IMR-90 (cell line): Measurements from ENCODE around the gene SDR39U1. TPM values are rescaled to one million over a fixed set of nuclear protein-coding genes. Genes with fewer than 3 reads are reported as not detected.

Experiments used
- ATAC-seq: fragments of 200-7000 bp; cut with Tn5 transposase; 2 replicates; pipeline ENCODE4 v1.9.1; 2020; ENCODE audit warnings: low read depth, mild to moderate bottlenecking, moderate library complexity
- BruUV-seq: library from RNA; stranded (reverse); fragments of 400-500 nt; replicated peaks from 2 replicates; lab custom pipeline; 2021; lab: Mats Ljungman, UMichigan
- CTCF ChIA-PET: fragments of 300-600 bp; formaldehyde crosslinking; extraction: SDS; loops from one replicate; lab custom pipeline; 2021; ENCODE audit warnings: antibody characterized with exemption; lab: Yijun Ruan, JAX
- POLR2A ChIA-PET: fragments of 300-600 bp; sonication (Branson Sonifier 250); formaldehyde crosslinking; loops from one replicate; lab custom pipeline; 2022; ENCODE audit warnings: antibody characterized with exemption; ENCODE audit not compliant: unreplicated experiment; lab: Charles Lee
- DNase-seq: peaks from one replicate; pipeline ENCODE4 v3.0.0; 2013
- H2AFZ ChIP-seq: replicated peaks from 2 replicates; pipeline ENCODE3; 2013; ENCODE audit warnings: low read length, mild to moderate bottlenecking; ENCODE audit not compliant: poor library complexity
- H2AK5ac ChIP-seq: 2 replicates; pipeline ENCODE4 v1.6.1; 2013; ENCODE audit warnings: low read depth, low read length, inconsistent platforms
- H2AK9ac ChIP-seq: replicated peaks from 2 replicates; pipeline ENCODE3; 2013; ENCODE audit warnings: mild to moderate bottlenecking, low read depth, low read length, moderate library complexity; ENCODE audit not compliant: poor library complexity
- H2BK120ac ChIP-seq: 2 replicates; pipeline ENCODE4 v1.6.1; 2013; ENCODE audit warnings: low read depth, low read length, inconsistent platforms
- H2BK15ac ChIP-seq: 3 replicates; pipeline ENCODE4 v1.6.1; 2013; ENCODE audit warnings: low read depth, low read length, inconsistent platforms
- H2BK20ac ChIP-seq: 2 replicates; pipeline ENCODE4 v1.6.1; 2013; ENCODE audit warnings: low read depth, mild to moderate bottlenecking, inconsistent platforms, low read length, moderate library complexity
- H2BK5ac ChIP-seq: 2 replicates; pipeline ENCODE4 v1.6.1; 2013; ENCODE audit warnings: mild to moderate bottlenecking, low read depth, low read length, inconsistent platforms; ENCODE audit not compliant: poor library complexity, severe bottlenecking
- H3K14ac ChIP-seq: replicated peaks from 2 replicates; pipeline ENCODE4 v1.6.1; 2013; ENCODE audit warnings: low read depth, low read length, inconsistent platforms
- H3K18ac ChIP-seq: 2 replicates; pipeline ENCODE4 v1.6.1; 2013; ENCODE audit warnings: low read depth, low read length, control low read depth
- H3K23ac ChIP-seq: 2 replicates; pipeline ENCODE4 v1.6.1; 2013; ENCODE audit warnings: low read depth, low read length, inconsistent platforms
- H3K27ac ChIP-seq: 2 replicates; pipeline ENCODE4 v1.5.1; 2013; ENCODE audit warnings: mild to moderate bottlenecking, control low read depth, low read length; ENCODE audit not compliant: insufficient read depth
- H3K27me3 ChIP-seq: 2 replicates; pipeline ENCODE4 v1.6.1; 2013; ENCODE audit warnings: low read length; ENCODE audit not compliant: control insufficient read depth, insufficient read depth
- H3K36me3 ChIP-seq: 2 replicates; pipeline ENCODE4 v1.6.1; 2013; ENCODE audit warnings: low read length, mixed read lengths; ENCODE audit not compliant: control insufficient read depth, insufficient read depth
- H3K4ac ChIP-seq: 2 replicates; pipeline ENCODE4 v1.6.1; 2013; ENCODE audit warnings: low read depth, low read length, inconsistent platforms
- H3K4me1 ChIP-seq: 2 replicates; pipeline ENCODE4 v1.6.1; 2013; ENCODE audit warnings: low read length, mixed read lengths; ENCODE audit not compliant: control insufficient read depth, insufficient read depth
- H3K4me2 ChIP-seq: 2 replicates; pipeline ENCODE4 v1.6.1; 2013; ENCODE audit warnings: low read depth, mild to moderate bottlenecking, control low read depth, low read length, moderate library complexity
- H3K4me3 ChIP-seq: 2 replicates; pipeline ENCODE4 v1.5.1; 2013; ENCODE audit warnings: low read depth, mild to moderate bottlenecking, control low read depth, low read length, moderate library complexity; ENCODE audit not compliant: insufficient read depth
- H3K56ac ChIP-seq: 2 replicates; pipeline ENCODE4 v1.6.1; 2013; ENCODE audit warnings: low read length, inconsistent platforms; ENCODE audit not compliant: insufficient read depth; ENCODE audit errors: extremely low read depth
- H3K79me1 ChIP-seq, 2 experiments: 2 replicates each; pipeline ENCODE4 v1.6.1; 2013; ENCODE audit warnings: low read length in 2 of 2, inconsistent platforms in 1 of 2, low read depth in 1 of 2
- H3K9ac ChIP-seq: 2 replicates; pipeline ENCODE4 v1.6.1; 2013; ENCODE audit warnings: low read depth, low read length, control low read depth
- H3K9me1 ChIP-seq: 2 replicates; pipeline ENCODE4 v1.6.1; 2013; ENCODE audit warnings: low read length, inconsistent platforms; ENCODE audit not compliant: insufficient read depth
- H3K9me3 ChIP-seq: 2 replicates; pipeline ENCODE4 v1.6.1; 2013; ENCODE audit warnings: low read length; ENCODE audit not compliant: control insufficient read depth, insufficient read depth
- H4K20me1 ChIP-seq: 2 replicates; pipeline ENCODE4 v1.6.1; 2013; ENCODE audit warnings: low read length, inconsistent platforms; ENCODE audit not compliant: insufficient read depth
- H4K5ac ChIP-seq: 2 replicates; pipeline ENCODE4 v1.6.1; 2013; ENCODE audit warnings: mild to moderate bottlenecking, low read depth, low read length, control low read depth
- H4K8ac ChIP-seq, 2 experiments: 2 replicates each; pipeline ENCODE4 v1.6.1; 2013; ENCODE audit warnings: low read depth in 2 of 2, low read length in 2 of 2, control low read depth in 1 of 2, inconsistent platforms in 1 of 2
- H4K91ac ChIP-seq: 2 replicates; pipeline ENCODE4 v1.6.1; 2013; ENCODE audit warnings: low read depth, low read length, inconsistent platforms; ENCODE audit not compliant: insufficient read depth
- BHLHE40 ChIP-seq: fragments of 150-350 bp; IDR thresholded peaks from 2 replicates; pipeline ENCODE4 v1.6.1; 2016; ENCODE audit warnings: mild to moderate bottlenecking, low read depth, low read length
- CEBPB ChIP-seq: IDR thresholded peaks from 2 replicates; pipeline ENCODE4 v1.6.1; 2012; ENCODE audit warnings: low read depth, low read length, improper control_type of control experiment
- CHD1 ChIP-seq: IDR thresholded peaks from 2 replicates; pipeline ENCODE4 v1.6.1; 2012; ENCODE audit warnings: low read depth, low read length, improper control_type of control experiment
- CTCF ChIP-seq: conservative IDR thresholded peaks from 2 replicates; pipeline ENCODE4 v1.5.1; 2012; ENCODE audit warnings: mild to moderate bottlenecking, low read depth, low read length, improper control_type of control experiment
- FOS ChIP-seq: fragments of 150-350 bp; IDR thresholded peaks from 2 replicates; pipeline ENCODE4 v1.6.1; 2016; ENCODE audit warnings: low read depth, low read length
- MAFK ChIP-seq: IDR thresholded peaks from 2 replicates; pipeline ENCODE4 v1.6.1; 2012; ENCODE audit warnings: low read depth, low read length, improper control_type of control experiment
- MAZ ChIP-seq: IDR thresholded peaks from 2 replicates; pipeline ENCODE4 v1.6.1; 2012; ENCODE audit warnings: low read depth, mild to moderate bottlenecking, low read length, improper control_type of control experiment, moderate library complexity, borderline replicate concordance
- MXI1 ChIP-seq: IDR thresholded peaks from 2 replicates; pipeline ENCODE4 v1.6.1; 2012; ENCODE audit warnings: low read depth, mild to moderate bottlenecking, low read length, moderate library complexity, borderline replicate concordance
- NFE2L2 ChIP-seq: fragments of 150-350 bp; IDR thresholded peaks from 2 replicates; pipeline ENCODE4 v1.6.1; 2016; ENCODE audit warnings: low read depth, mild to moderate bottlenecking, low read length
- POLR2A ChIP-seq: IDR thresholded peaks from 2 replicates; pipeline ENCODE4 v1.6.1; 2012; ENCODE audit warnings: mild to moderate bottlenecking, low read depth, low read length
- RAD21 ChIP-seq: IDR thresholded peaks from 2 replicates; pipeline ENCODE4 v1.6.1; 2012; ENCODE audit warnings: low read length, improper control_type of control experiment
- RCOR1 ChIP-seq: IDR thresholded peaks from 2 replicates; pipeline ENCODE4 v1.6.1; 2012; ENCODE audit warnings: mild to moderate bottlenecking, low read length, improper control_type of control experiment; ENCODE audit not compliant: insufficient replicate concordance
- SMC3 ChIP-seq: fragments of 150-350 bp; IDR thresholded peaks from 2 replicates; pipeline ENCODE4 v1.6.1; 2016; ENCODE audit warnings: low read depth, mild to moderate bottlenecking, antibody characterized with exemption, low read length, moderate library complexity
- WGBS, 2 experiments: methylation state at CpG; one replicate each; pipeline versions ENCODE4 v1.1.5 to v1.1.7; 2013; ENCODE audit warnings: missing lambda C conversion rate in 2 of 2; ENCODE audit not compliant: insufficient read length in 1 of 2; ENCODE audit errors: extremely low coverage in 2 of 2; 5-methylcytosine and 5-hydroxymethylcytosine counted together
- dilution Hi-C: fragments of 300-500 bp; cut with HindIII; formaldehyde crosslinking; loops from one replicate; pipeline ENCODE4 v1.14.3; 2018; ENCODE audit warnings: low sequenced_read_pairs; ENCODE audit not compliant: unreplicated experiment
- in situ Hi-C: fragments of 300-500 bp; cut with MboI; formaldehyde crosslinking; loops from 3 replicates; pipeline ENCODE4 v1.14.3; 2019; ENCODE audit warnings: low sequenced_read_pairs, inconsistent platforms, mixed read lengths
- intact Hi-C: fragments of 100-400 bp; cut with micrococcal nuclease; formaldehyde crosslinking; loops from 2 replicates; pipeline ENCODE4 v1.10.0; 2022
- polyA plus RNA-seq, 3 experiments: library from polyadenylated mRNA; depleted of rRNA; stranded (reverse); fragments of >200 nt; gene quantifications; 2 replicates each; pipeline ENCODE4 v1.2.3, GENCODE V29; 2012; ENCODE audit warnings: low replicate concordance in 1 of 3
- total RNA-seq: library from RNA; depleted of rRNA; stranded (reverse); fragments of >200 nt; gene quantifications from 2 replicates; pipeline ENCODE4 v1.2.3, GENCODE V29; 2012
- TF ChIP-seq, protein P1 (sequence below): fragments of 150-350 bp; IDR thresholded peaks from 2 replicates; pipeline ENCODE4 v1.6.1; 2017; ENCODE audit warnings: mild to moderate bottlenecking, antibody characterized with exemption, low read length, low read depth
- TF ChIP-seq, protein P2 (sequence below): fragments of 150-350 bp; IDR thresholded peaks from 2 replicates; pipeline ENCODE4 v1.6.1; 2016; ENCODE audit warnings: low read depth, mild to moderate bottlenecking, low read length, moderate library complexity, borderline replicate concordance

The SDR39U1 gene
- total and polyA plus RNA-seq, 2 of the 4 experiments (the other 2 are of a cell fraction), result 7.5 to 46.3 TPM

GRCh38 chr14:24415421-24416253, 26.9 kb downstream of the SDR39U1 start:
- Histone ChIP-seq H4K5ac (no peak overlapping the region), H2AK5ac (no peak overlapping the region), H3K4me2 (no peak overlapping the region), H3K9ac (no peak overlapping the region), H2AK9ac (no peak overlapping the region), H4K8ac (no peak overlapping the region), H3K27ac (no peak overlapping the region), H3K79me1 (no peaks in the 10 kb centered on the region; a peak in 1 of 4 replicates), H3K4me1 (no peaks in the 10 kb centered on the region), H3K27me3 (peaks cover 19% of the 10 kb centered on the region), H3K14ac (no peak overlapping the region), H3K4ac (no peak overlapping the region), H3K23ac (no peak overlapping the region), H3K9me1 (peaks cover 6% of the 10 kb centered on the region; the same call in 1 of the 2 replicates), H3K9me3 (no peaks in the 10 kb centered on the region), H4K20me1 (0 out of 2 replicates have a peak, but pooled peaks cover 3% of the 10 kb centered on the region), H2BK120ac (no peak overlapping the region), H3K4me3 (no peak overlapping the region), H2BK15ac (no peak overlapping the region), H3K56ac (no peak overlapping the region), H3K18ac (no peak overlapping the region), H2BK5ac (no peak overlapping the region), H3K36me3 (peaks cover 25% of the 10 kb centered on the region; the same call in 1 of the 2 replicates), H2AFZ (no peak overlapping the region), H4K91ac (no peak overlapping the region), H2BK20ac (no peak overlapping the region)
- DNase-seq (no peak), ATAC-seq (no peak)
- 88% methylated on average over 5 of the region's 25 CpGs; no CpG with 5 or more reads in 1 of the 2 experiments for WGBS, 2 experiments
- intact Hi-C loops, result no loop called here
- CTCF ChIA-PET, result no interaction called here
- in situ Hi-C loops, result no loop called here
- dilution Hi-C loops, result no loop called here
- BruUV-seq, result no TSS peak
- POLR2A ChIA-PET, result no interaction called here
- TF ChIP-seq BHLHE40 (no peak), CEBPB (no peak), MXI1 (no peak), RCOR1 (no peak), MAZ (no peak), NFE2L2 (no peak), FOS (no peak), RAD21 (no peak), MAFK (no peak), CHD1 (no peak), CTCF (no peak), SMC3 (no peak), POLR2A (no peak)
- TF ChIP-seq, protein P1, sequence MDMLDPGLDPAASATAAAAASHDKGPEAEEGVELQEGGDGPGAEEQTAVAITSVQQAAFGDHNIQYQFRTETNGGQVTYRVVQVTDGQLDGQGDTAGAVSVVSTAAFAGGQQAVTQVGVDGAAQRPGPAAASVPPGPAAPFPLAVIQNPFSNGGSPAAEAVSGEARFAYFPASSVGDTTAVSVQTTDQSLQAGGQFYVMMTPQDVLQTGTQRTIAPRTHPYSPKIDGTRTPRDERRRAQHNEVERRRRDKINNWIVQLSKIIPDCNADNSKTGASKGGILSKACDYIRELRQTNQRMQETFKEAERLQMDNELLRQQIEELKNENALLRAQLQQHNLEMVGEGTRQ, result no peak
- TF ChIP-seq, protein P2, sequence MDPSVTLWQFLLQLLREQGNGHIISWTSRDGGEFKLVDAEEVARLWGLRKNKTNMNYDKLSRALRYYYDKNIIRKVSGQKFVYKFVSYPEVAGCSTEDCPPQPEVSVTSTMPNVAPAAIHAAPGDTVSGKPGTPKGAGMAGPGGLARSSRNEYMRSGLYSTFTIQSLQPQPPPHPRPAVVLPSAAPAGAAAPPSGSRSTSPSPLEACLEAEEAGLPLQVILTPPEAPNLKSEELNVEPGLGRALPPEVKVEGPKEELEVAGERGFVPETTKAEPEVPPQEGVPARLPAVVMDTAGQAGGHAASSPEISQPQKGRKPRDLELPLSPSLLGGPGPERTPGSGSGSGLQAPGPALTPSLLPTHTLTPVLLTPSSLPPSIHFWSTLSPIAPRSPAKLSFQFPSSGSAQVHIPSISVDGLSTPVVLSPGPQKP, result no peak
